HFFc6 (cell line): Measurements from ENCODE around the gene OLIG2. TPM values are rescaled to one million over a fixed set of nuclear protein-coding genes. Genes with fewer than 3 reads are reported as not detected.

Source experiments
- DNase-seq: peaks from one replicate; pipeline ENCODE4 v3.0.0-alpha.2; 2018
- H3K27ac Mint-ChIP-seq: 2 replicates; pipeline ENCODE4 v1.8.0; 2020; ENCODE audit warnings: mild to moderate bottlenecking, mixed read lengths
- H3K27me3 Mint-ChIP-seq: 2 replicates; pipeline ENCODE4 v1.8.0; 2021; ENCODE audit warnings: mild to moderate bottlenecking, moderate library complexity, mixed read lengths; ENCODE audit not compliant: insufficient read depth
- H3K36me3 Mint-ChIP-seq: 2 replicates; pipeline ENCODE4 v1.8.0; 2021; ENCODE audit warnings: low read depth, mixed read lengths
- H3K4me1 Mint-ChIP-seq: 2 replicates; pipeline ENCODE4 v1.8.0; 2020; ENCODE audit warnings: low read depth, mixed read lengths
- H3K4me3 Mint-ChIP-seq: 2 replicates; pipeline ENCODE4 v1.8.0; 2020; ENCODE audit warnings: mild to moderate bottlenecking, moderate library complexity, mixed read lengths
- H3K9me3 Mint-ChIP-seq: 2 replicates; pipeline ENCODE4 v1.8.0; 2020; ENCODE audit warnings: mild to moderate bottlenecking, mixed read lengths
- CTCF ChIP-seq: fragments of 200-600 bp; sonication (generic); IDR thresholded peaks from 2 replicates; pipeline ENCODE4 v1.5.0; 2021; ENCODE audit warnings: antibody characterized with exemption, mild to moderate bottlenecking
- total RNA-seq, 6 experiments: library from RNA; stranded (reverse); fragmentation: NEBNext Ultra II Directional; extraction: Animal tissue kit (Norgen Biotek cat#: 25700); gene quantifications; 2 replicates in 1 of 6; 3 replicates in 5 of 6; pipeline ENCODE4 v1.2.3, GENCODE V29; 2021

The OLIG2 gene
- total RNA-seq, 6 experiments from 2014 or later, result not detected

DNA sequence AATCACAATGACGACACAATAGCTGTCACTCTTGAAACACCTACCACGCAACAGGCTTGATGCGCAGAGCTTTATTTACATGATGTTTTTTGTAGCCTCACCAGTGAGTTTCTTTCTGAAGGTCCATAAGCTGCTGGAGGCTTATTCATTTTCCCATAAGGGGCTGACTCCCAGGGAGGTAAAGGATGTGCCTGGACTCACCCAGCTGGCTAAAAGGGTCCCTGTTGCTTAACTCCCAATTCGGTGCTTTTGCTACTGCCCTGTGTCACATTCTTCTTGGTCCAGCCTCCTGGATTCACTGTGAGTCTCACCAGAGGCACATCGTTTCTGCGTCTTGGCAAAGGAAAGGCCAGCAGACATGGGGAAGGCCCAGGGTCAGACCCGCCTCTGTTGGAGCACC is 44.6 kb upstream of the OLIG2 start:
- peaks cover 23% of the 10 kb centered on the region for H3K27me3 Mint-ChIP-seq

GRCh38 chr21:32990666-32991065 is 35.1 kb upstream of the OLIG2 start:
- no peak overlapping the region for H3K27ac Mint-ChIP-seq
- no peaks in the 10 kb centered on the region for H3K9me3 Mint-ChIP-seq
- no peak for TF ChIP-seq CTCF
- DNase-seq, result no peak
- no peaks in the 10 kb centered on the region for H3K36me3 Mint-ChIP-seq
- H3K4me1 Mint-ChIP-seq, result no peaks in the 10 kb centered on the region
- H3K4me3 Mint-ChIP-seq, result no peak overlapping the region
- H3K27me3 Mint-ChIP-seq, result peaks cover 10% of the 10 kb centered on the region

More for the DNA sequence above, 44.6 kb upstream of the OLIG2 start:
- H3K36me3 Mint-ChIP-seq, result no peaks in the 10 kb centered on the region
- no peak overlapping the region for H3K27ac Mint-ChIP-seq
- no peaks in the 10 kb centered on the region for H3K9me3 Mint-ChIP-seq
- no peak overlapping the region for H3K4me3 Mint-ChIP-seq
- H3K4me1 Mint-ChIP-seq, result no peaks in the 10 kb centered on the region
- TF ChIP-seq CTCF, result no peak
- no peak for DNase-seq

- Mint-ChIP-seq H3K9me3 (no peaks in the 10 kb centered on the region), H3K27me3 (peaks cover 10% of the 10 kb centered on the region), H3K27ac (no peak overlapping the region), H3K36me3 (no peaks in the 10 kb centered on the region), H3K4me3 (no peak overlapping the region), H3K4me1 (no peaks in the 10 kb centered on the region)
- DNase-seq, result no peak
- no peak for TF ChIP-seq CTCF
Measured at GRCh38 chr21:32991361-32991760, 34.4 kb upstream of the OLIG2 start.

DNA sequence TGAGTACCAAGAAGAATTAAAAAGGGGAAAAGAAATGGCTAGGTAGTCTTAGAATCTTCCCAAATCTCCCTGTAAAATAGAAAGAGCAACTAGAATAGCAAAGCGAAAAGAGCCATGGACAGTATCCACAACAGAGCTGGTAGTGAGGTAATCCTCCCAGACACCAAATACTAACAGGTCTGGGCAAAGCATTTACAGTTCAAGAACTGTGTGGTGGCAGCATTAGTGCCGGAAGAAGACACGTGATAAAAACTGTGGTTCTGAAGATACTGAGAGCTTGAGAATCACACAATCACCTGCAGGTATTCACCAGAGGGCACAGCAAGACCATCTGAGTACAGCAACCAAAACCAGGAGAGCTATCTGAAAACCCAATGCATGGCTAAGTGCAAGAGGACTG is 31.8 kb upstream of the OLIG2 start:
- Mint-ChIP-seq H3K36me3 (no peaks in the 10 kb centered on the region), H3K9me3 (no peaks in the 10 kb centered on the region), H3K27ac (no peak overlapping the region), H3K4me3 (no peak overlapping the region), H3K27me3 (peaks cover 12% of the 10 kb centered on the region), H3K4me1 (no peaks in the 10 kb centered on the region)
- DNase-seq, result no peak
- TF ChIP-seq CTCF, result no peak

DNA sequence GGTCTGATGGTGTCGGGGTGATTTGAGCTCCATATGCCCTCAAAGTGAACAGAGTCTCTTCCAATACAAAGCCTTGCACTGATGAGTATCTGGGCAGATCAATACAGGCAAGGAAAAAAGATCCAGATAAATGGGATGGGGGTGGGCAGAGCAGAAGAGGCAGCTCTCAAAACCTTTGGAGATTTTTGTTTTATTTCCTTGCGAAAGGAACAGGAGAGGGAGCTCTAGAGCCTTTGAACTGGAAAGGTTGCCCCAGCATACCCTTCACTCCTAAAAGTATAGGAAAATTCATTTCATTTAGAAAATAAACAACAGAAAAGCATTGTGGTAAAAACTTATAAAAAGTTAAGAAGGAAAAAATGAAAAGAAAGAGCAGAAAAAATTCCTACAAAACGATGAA is 31.4 kb upstream of the OLIG2 start:
- Mint-ChIP-seq H3K36me3 (no peaks in the 10 kb centered on the region), H3K9me3 (no peaks in the 10 kb centered on the region), H3K27ac (no peak overlapping the region), H3K4me1 (no peaks in the 10 kb centered on the region), H3K27me3 (peaks cover 12% of the 10 kb centered on the region), H3K4me3 (no peak overlapping the region)
- TF ChIP-seq CTCF, result peak; percentile 73
- DNase-seq, result peak; percentile 21

- Mint-ChIP-seq H3K36me3 (no peaks in the 10 kb centered on the region), H3K27me3 (peaks cover 13% of the 10 kb centered on the region), H3K9me3 (no peaks in the 10 kb centered on the region), H3K27ac (no peak overlapping the region), H3K4me1 (peaks cover 14% of the 10 kb centered on the region), H3K4me3 (no peak overlapping the region)
- no peak for DNase-seq
- no peak for TF ChIP-seq CTCF
Measured at GRCh38 chr21:33007747-33008146, 18.0 kb upstream of the OLIG2 start.
